Activated CD4-positive, alpha-beta memory T cell treated with anti-CD3 and anti-CD28 coated beads, Interleukin-2, amount 10 ng/mL, durations not matched to agents 7 days and 5 days (primary cell): ENCODE data around the gene NKAPD1. TPM values are rescaled to one million over a fixed set of nuclear protein-coding genes. Genes with fewer than 3 reads are reported as not detected.
A peak's percentile ranks its signal among the peaks of the same experiment; 100 is the strongest.

Experiments
- CTCF ChIA-PET: fragments of 350-600 bp; sonication (Branson Sonifier 250); formaldehyde crosslinking; loops from one replicate; lab custom pipeline; 2021; ENCODE audit warnings: antibody characterized with exemption, inconsistent platforms; lab: Charles Lee
- POLR2A ChIA-PET: fragments of 350-600 bp; sonication (Branson Sonifier 250); formaldehyde crosslinking; loops from one replicate; lab custom pipeline; 2021; ENCODE audit warnings: antibody characterized with exemption; lab: Charles Lee
- DNase-seq: peaks from one replicate; pipeline ENCODE4 v3.0.0-alpha.2; 2020
- H3K27ac Mint-ChIP-seq: one replicate; pipeline ENCODE4 v1.8.0; 2021; ENCODE audit warnings: mild to moderate bottlenecking, mixed read lengths
- H3K27me3 Mint-ChIP-seq: one replicate; pipeline ENCODE4 v1.8.0; 2021; ENCODE audit warnings: mixed read lengths
- H3K36me3 Mint-ChIP-seq: one replicate; pipeline ENCODE4 v1.8.0; 2021; ENCODE audit warnings: low read depth, mixed read lengths
- H3K4me1 Mint-ChIP-seq: one replicate; pipeline ENCODE4 v1.8.0; 2021; ENCODE audit warnings: mixed read lengths
- H3K4me3 Mint-ChIP-seq: one replicate; pipeline ENCODE4 v1.8.0; 2021; ENCODE audit warnings: mild to moderate bottlenecking, mixed read lengths
- H3K9me3 Mint-ChIP-seq: one replicate; pipeline ENCODE4 v1.8.0; 2021; ENCODE audit warnings: mixed read lengths
- total RNA-seq, 2 experiments: library from RNA; stranded (reverse); gene quantifications; one replicate each; pipeline ENCODE4 v1.2.3, GENCODE V29; 2021

Gene NKAPD1
- total RNA-seq, 2 experiments from 2014 or later, result 21.2 to 23.9 TPM

- no peak overlapping the region for H3K27ac Mint-ChIP-seq
- H3K36me3 Mint-ChIP-seq, result peaks cover 38% of the 10 kb centered on the region
- H3K4me1 Mint-ChIP-seq, result peaks cover 4% of the 10 kb centered on the region
- H3K27me3 Mint-ChIP-seq, result no peaks in the 10 kb centered on the region
- ChIA-PET POLR2A (no interaction called here), CTCF (interaction anchor here (0.6 kb wide), 1 partner anchor 21 kb away, joined by 3 read pairs; no protein-coding TSS in a partner anchor)
- no peak for DNase-seq
- H3K9me3 Mint-ChIP-seq, result no peaks in the 10 kb centered on the region
- no peak overlapping the region for H3K4me3 Mint-ChIP-seq
These were observed 22.1 kb downstream of the NKAPD1 start for GRCh38 chr11:112096194-112096593.

- CTCF ChIA-PET, result interaction anchor here (0.6 kb wide), 1 partner anchor 16 kb away, joined by 6 read pairs; no protein-coding TSS in a partner anchor
- H3K4me3 Mint-ChIP-seq, result no peak overlapping the region
- no peak overlapping the region for H3K27ac Mint-ChIP-seq
- peaks cover 22% of the 10 kb centered on the region for H3K36me3 Mint-ChIP-seq
- no peak for DNase-seq
- POLR2A ChIA-PET, result no interaction called here
- H3K9me3 Mint-ChIP-seq, result no peaks in the 10 kb centered on the region
- no peaks in the 10 kb centered on the region for H3K4me1 Mint-ChIP-seq
- H3K27me3 Mint-ChIP-seq, result no peaks in the 10 kb centered on the region
These were observed 23.8 kb downstream of the NKAPD1 start for GRCh38 chr11:112097734-112098528.

- DNase-seq, result no peak
- Mint-ChIP-seq H3K27me3 (no peaks in the 10 kb centered on the region), H3K27ac (no peak overlapping the region), H3K36me3 (peaks cover 14% of the 10 kb centered on the region), H3K9me3 (no peaks in the 10 kb centered on the region), H3K4me3 (no peak overlapping the region), H3K4me1 (no peaks in the 10 kb centered on the region)
- POLR2A ChIA-PET, result no interaction called here
- CTCF ChIA-PET, result interaction anchor here (0.7 kb wide), 1 partner anchor 180 kb away, joined by 3 read pairs; no protein-coding TSS in a partner anchor
These were observed 26.4 kb downstream of the NKAPD1 start for GRCh38 chr11:112100462-112100861.

- no peak overlapping the region for H3K27ac Mint-ChIP-seq
- CTCF ChIA-PET, result interaction anchor here (1.0 to 1.8 kb wide), 3 partner anchors 9 to 118 kb away, joined by 3 to 5 read pairs (median 3); no protein-coding TSS in a partner anchor
- no peaks in the 10 kb centered on the region for H3K9me3 Mint-ChIP-seq
- H3K4me3 Mint-ChIP-seq, result no peak overlapping the region
- H3K4me1 Mint-ChIP-seq, result no peaks in the 10 kb centered on the region
- POLR2A ChIA-PET, result no interaction called here
- no peaks in the 10 kb centered on the region for H3K27me3 Mint-ChIP-seq
- no peak for DNase-seq
- no peaks in the 10 kb centered on the region for H3K36me3 Mint-ChIP-seq
These were observed 29.3 kb downstream of the NKAPD1 start for GRCh38 chr11:112103446-112103845.

GRCh38 chr11:112106070-112106469 is 32.0 kb downstream of the NKAPD1 start:
- Mint-ChIP-seq H3K4me3 (no peak overlapping the region), H3K9me3 (no peaks in the 10 kb centered on the region), H3K27me3 (no peaks in the 10 kb centered on the region), H3K36me3 (peaks cover 6% of the 10 kb centered on the region), H3K4me1 (no peaks in the 10 kb centered on the region), H3K27ac (no peak overlapping the region)
- ChIA-PET CTCF (interaction anchor here (0.8 to 1.4 kb wide), 2 partner anchors 8 to 14 kb away, joined by 3 to 5 read pairs; no protein-coding TSS in a partner anchor), POLR2A (no interaction called here)
- DNase-seq, result no peak

- ChIA-PET CTCF (interaction anchor here (0.7 to 3.2 kb wide), 25 partner anchors 8 to 705 kb away, joined by 3 to 37 read pairs (median 3); partner anchors contain the start of genes BCO2 and TIMM8B), POLR2A (interaction anchor here (1.2 kb wide), 1 partner anchor 187 kb away, joined by 4 read pairs; no protein-coding TSS in a partner anchor)
- H3K36me3 Mint-ChIP-seq, result peaks cover 6% of the 10 kb centered on the region
- no peak for DNase-seq
- H3K27ac Mint-ChIP-seq, result no peak overlapping the region
- H3K4me1 Mint-ChIP-seq, result peaks cover 19% of the 10 kb centered on the region
- no peaks in the 10 kb centered on the region for H3K9me3 Mint-ChIP-seq
- H3K4me3 Mint-ChIP-seq, result no peak overlapping the region
- H3K27me3 Mint-ChIP-seq, result no peaks in the 10 kb centered on the region
These were observed 39.7 kb downstream of the NKAPD1 start for GRCh38 chr11:112113539-112114457.

GRCh38 chr11:112114460-112114859 is 40.4 kb downstream of the NKAPD1 start:
- Mint-ChIP-seq H3K9me3 (no peaks in the 10 kb centered on the region), H3K4me3 (no peak overlapping the region), H3K27me3 (no peaks in the 10 kb centered on the region), H3K27ac (no peak overlapping the region), H3K4me1 (peaks cover 19% of the 10 kb centered on the region), H3K36me3 (peaks cover 6% of the 10 kb centered on the region)
- POLR2A ChIA-PET, result interaction anchor here (1.2 kb wide), 1 partner anchor 188 kb away, joined by 4 read pairs; no protein-coding TSS in a partner anchor
- no peak for DNase-seq
- CTCF ChIA-PET, result interaction anchor here (0.7 to 3.2 kb wide), 11 partner anchors 8 to 272 kb away, joined by 3 to 37 read pairs (median 5); partner anchors contain the start of gene BCO2

- Mint-ChIP-seq H3K27me3 (no peaks in the 10 kb centered on the region), H3K36me3 (peaks cover 3% of the 10 kb centered on the region), H3K4me3 (no peak overlapping the region), H3K27ac (no peak overlapping the region), H3K4me1 (peaks cover 24% of the 10 kb centered on the region), H3K9me3 (no peaks in the 10 kb centered on the region)
- CTCF ChIA-PET, result interaction anchor here (0.6 to 2.3 kb wide), 3 partner anchors 41 to 852 kb away, joined by 4 to 10 read pairs (median 9); no protein-coding TSS in a partner anchor
- POLR2A ChIA-PET, result no interaction called here
- DNase-seq, result no peak
These were observed 41.3 kb downstream of the NKAPD1 start for GRCh38 chr11:112115386-112115785.

GRCh38 chr11:112118176-112118575 is 44.1 kb downstream of the NKAPD1 start:
- H3K4me1 Mint-ChIP-seq, result peaks cover 27% of the 10 kb centered on the region
- ChIA-PET POLR2A (no interaction called here), CTCF (interaction anchor here (0.7 to 2.0 kb wide), 4 partner anchors 12 to 189 kb away, joined by 3 to 5 read pairs (median 4); partner anchors contain the start of gene BCO2)
- no peaks in the 10 kb centered on the region for H3K27me3 Mint-ChIP-seq
- no peaks in the 10 kb centered on the region for H3K9me3 Mint-ChIP-seq
- H3K36me3 Mint-ChIP-seq, result no peaks in the 10 kb centered on the region
- peak; percentile 19 for DNase-seq
- no peak overlapping the region for H3K27ac Mint-ChIP-seq
- H3K4me3 Mint-ChIP-seq, result no peak overlapping the region

- no peak overlapping the region for H3K4me3 Mint-ChIP-seq
- H3K36me3 Mint-ChIP-seq, result no peaks in the 10 kb centered on the region
- no peak for DNase-seq
- POLR2A ChIA-PET, result interaction anchor here (0.6 kb wide), 1 partner anchor 166 kb away, joined by 4 read pairs; no protein-coding TSS in a partner anchor
- CTCF ChIA-PET, result interaction anchor here (1.1 to 4.1 kb wide), 2 partner anchors 8 to 158 kb away, joined by 3 to 17 read pairs; no protein-coding TSS in a partner anchor
- H3K27me3 Mint-ChIP-seq, result no peaks in the 10 kb centered on the region
- H3K27ac Mint-ChIP-seq, result no peak overlapping the region
- H3K4me1 Mint-ChIP-seq, result peaks cover 15% of the 10 kb centered on the region
- no peaks in the 10 kb centered on the region for H3K9me3 Mint-ChIP-seq
These were observed 48.0 kb downstream of the NKAPD1 start for GRCh38 chr11:112121981-112122615.

- POLR2A ChIA-PET, result no interaction called here
- H3K27me3 Mint-ChIP-seq, result no peaks in the 10 kb centered on the region
These were observed 49.0 kb downstream of the NKAPD1 start for GRCh38 chr11:112123129-112123528.

GRCh38 chr11:112127056-112127455 is 53.0 kb downstream of the NKAPD1 start:
- no peak for DNase-seq
- H3K36me3 Mint-ChIP-seq, result no peaks in the 10 kb centered on the region

More at GRCh38 chr11:112123129-112123528, 49.0 kb downstream of the NKAPD1 start:
- no peak for DNase-seq
- no peak overlapping the region for H3K27ac Mint-ChIP-seq
- CTCF ChIA-PET, result interaction anchor here (4.1 kb wide), 1 partner anchor 9 kb away, joined by 17 read pairs; no protein-coding TSS in a partner anchor
- H3K4me3 Mint-ChIP-seq, result no peak overlapping the region
- no peaks in the 10 kb centered on the region for H3K36me3 Mint-ChIP-seq
- H3K4me1 Mint-ChIP-seq, result peaks cover 15% of the 10 kb centered on the region
- no peaks in the 10 kb centered on the region for H3K9me3 Mint-ChIP-seq

More at GRCh38 chr11:112127056-112127455, 53.0 kb downstream of the NKAPD1 start:
- POLR2A ChIA-PET, result no interaction called here
- Mint-ChIP-seq H3K4me1 (peaks cover 8% of the 10 kb centered on the region), H3K9me3 (no peaks in the 10 kb centered on the region), H3K27ac (no peak overlapping the region), H3K4me3 (no peak overlapping the region), H3K27me3 (no peaks in the 10 kb centered on the region)
- CTCF ChIA-PET, result no interaction called here
